Activated naive CD4-positive, alpha-beta T cell treated with anti-CD3 and anti-CD28 coated beads, Interleukin-2, amount 10 ng/mL, durations not matched to agents 7 days and 5 days (primary cell): ENCODE data around the gene NUTM2E.
A peak's percentile ranks its signal among the peaks of the same experiment; 100 is the strongest.
"Not testable (repeated sequence)": the region's sequence is repeated elsewhere in the genome, so short reads cannot be mapped to it uniquely, and the experiment has no call there.

Experiments
- CTCF ChIA-PET: fragments of 350-600 bp; sonication (Branson Sonifier 250); formaldehyde crosslinking; loops from one replicate; lab custom pipeline; 2021; ENCODE audit warnings: antibody characterized with exemption; lab: Charles Lee
- DNase-seq: peaks from one replicate; pipeline ENCODE4 v3.0.0-alpha.2; 2020
- H3K27ac Mint-ChIP-seq: one replicate; pipeline ENCODE4 v1.8.0; 2021; ENCODE audit warnings: mild to moderate bottlenecking, moderate library complexity, mixed read lengths
- H3K27me3 Mint-ChIP-seq: one replicate; pipeline ENCODE4 v1.8.0; 2021; ENCODE audit warnings: mild to moderate bottlenecking, mixed read lengths
- H3K36me3 Mint-ChIP-seq: one replicate; pipeline ENCODE4 v1.8.0; 2021; ENCODE audit warnings: mixed read lengths
- H3K4me1 Mint-ChIP-seq: one replicate; pipeline ENCODE4 v1.8.0; 2021; ENCODE audit warnings: mixed read lengths
- H3K4me3 Mint-ChIP-seq: one replicate; pipeline ENCODE4 v1.8.0; 2021; ENCODE audit warnings: mild to moderate bottlenecking, moderate library complexity, mixed read lengths
- H3K9me3 Mint-ChIP-seq: one replicate; pipeline ENCODE4 v1.8.0; 2021; ENCODE audit warnings: mixed read lengths

NUTM2E gene

GRCh38 chr10:79826496-79827215 lies at the start of gene NUTM2E:
NUTM2E (plus strand) TSS chr10:79826739; CDS start chr10:79841741, 15,002 bp downstream.
- Mint-ChIP-seq H3K4me1 (peaks cover 32% of the 10 kb centered on the region), H3K4me3 (peak within 1 kb of the TSS; percentile 96), H3K27ac (peak within 1 kb of the TSS; percentile 88)
- CTCF ChIA-PET, H3K9me3 Mint-ChIP-seq, H3K27me3 Mint-ChIP-seq, H3K36me3 Mint-ChIP-seq: not testable (repeated sequence)
- DNase-seq: peak; percentile 84

GRCh38 chr10:79777997-79778396 lies 48.5 kb upstream of the NUTM2E start:
- H3K4me3 Mint-ChIP-seq, H3K36me3 Mint-ChIP-seq, H3K27ac Mint-ChIP-seq, CTCF ChIA-PET, H3K27me3 Mint-ChIP-seq, H3K4me1 Mint-ChIP-seq, H3K9me3 Mint-ChIP-seq, DNase-seq: not testable (repeated sequence)

GRCh38 chr10:79779310-79779938 lies 47.1 kb upstream of the NUTM2E start:
- not testable (repeated sequence) for H3K4me3 Mint-ChIP-seq, H3K36me3 Mint-ChIP-seq, H3K27me3 Mint-ChIP-seq, H3K9me3 Mint-ChIP-seq, H3K4me1 Mint-ChIP-seq, H3K27ac Mint-ChIP-seq
- DNase-seq: peak; percentile 72
- CTCF ChIA-PET: interaction anchor here (1.0 kb wide), 1 partner anchor 250 kb away, joined by 4 read pairs; no protein-coding TSS in a partner anchor

GRCh38 chr10:79779992-79780391 lies 46.5 kb upstream of the NUTM2E start:
- H3K27ac Mint-ChIP-seq, H3K9me3 Mint-ChIP-seq, H3K4me1 Mint-ChIP-seq, DNase-seq, H3K36me3 Mint-ChIP-seq, CTCF ChIA-PET, H3K4me3 Mint-ChIP-seq, H3K27me3 Mint-ChIP-seq: not testable (repeated sequence)

- H3K9me3 Mint-ChIP-seq, H3K4me1 Mint-ChIP-seq, CTCF ChIA-PET, H3K4me3 Mint-ChIP-seq, DNase-seq, H3K36me3 Mint-ChIP-seq, H3K27me3 Mint-ChIP-seq, H3K27ac Mint-ChIP-seq: not testable (repeated sequence)
These were observed 45.0 kb upstream of the NUTM2E start for GRCh38 chr10:79781584-79781983.

GRCh38 chr10:79787455-79787952 lies 39.0 kb upstream of the NUTM2E start:
- CTCF ChIA-PET, H3K27ac Mint-ChIP-seq, H3K27me3 Mint-ChIP-seq, H3K4me1 Mint-ChIP-seq, DNase-seq, H3K36me3 Mint-ChIP-seq, H3K9me3 Mint-ChIP-seq, H3K4me3 Mint-ChIP-seq: not testable (repeated sequence)

GRCh38 chr10:79789351-79789750 lies 37.2 kb upstream of the NUTM2E start:
- H3K4me1 Mint-ChIP-seq, DNase-seq, H3K36me3 Mint-ChIP-seq, H3K27ac Mint-ChIP-seq, H3K27me3 Mint-ChIP-seq, H3K4me3 Mint-ChIP-seq, CTCF ChIA-PET, H3K9me3 Mint-ChIP-seq: not testable (repeated sequence)

- H3K36me3 Mint-ChIP-seq, H3K27ac Mint-ChIP-seq, H3K4me1 Mint-ChIP-seq, H3K9me3 Mint-ChIP-seq, H3K4me3 Mint-ChIP-seq, DNase-seq, CTCF ChIA-PET, H3K27me3 Mint-ChIP-seq: not testable (repeated sequence)
These were observed 34.5 kb upstream of the NUTM2E start for GRCh38 chr10:79791906-79792517.

GRCh38 chr10:79799337-79799736 lies 27.2 kb upstream of the NUTM2E start:
- H3K4me1 Mint-ChIP-seq, H3K27ac Mint-ChIP-seq, H3K36me3 Mint-ChIP-seq, H3K4me3 Mint-ChIP-seq, H3K27me3 Mint-ChIP-seq, CTCF ChIA-PET, H3K9me3 Mint-ChIP-seq, DNase-seq: not testable (repeated sequence)

- H3K36me3 Mint-ChIP-seq, DNase-seq, H3K27me3 Mint-ChIP-seq, H3K27ac Mint-ChIP-seq, CTCF ChIA-PET, H3K9me3 Mint-ChIP-seq, H3K4me3 Mint-ChIP-seq, H3K4me1 Mint-ChIP-seq: not testable (repeated sequence)
These were observed 20.7 kb upstream of the NUTM2E start for GRCh38 chr10:79805857-79806256.

- H3K27me3 Mint-ChIP-seq, H3K4me1 Mint-ChIP-seq, H3K4me3 Mint-ChIP-seq, DNase-seq, CTCF ChIA-PET, H3K27ac Mint-ChIP-seq, H3K36me3 Mint-ChIP-seq, H3K9me3 Mint-ChIP-seq: not testable (repeated sequence)
These were observed 14.6 kb upstream of the NUTM2E start for GRCh38 chr10:79811895-79812294.

- H3K27me3 Mint-ChIP-seq, H3K4me3 Mint-ChIP-seq, H3K4me1 Mint-ChIP-seq, H3K9me3 Mint-ChIP-seq, H3K36me3 Mint-ChIP-seq, CTCF ChIA-PET, DNase-seq, H3K27ac Mint-ChIP-seq: not testable (repeated sequence)
These were observed 10.2 kb upstream of the NUTM2E start for GRCh38 chr10:79816290-79816689.

GRCh38 chr10:79823387-79823786 lies 3.2 kb upstream of the NUTM2E start:
- H3K4me3 Mint-ChIP-seq, H3K27me3 Mint-ChIP-seq, H3K36me3 Mint-ChIP-seq, CTCF ChIA-PET, H3K9me3 Mint-ChIP-seq: not testable (repeated sequence)
- peak overlapping the region; percentile 87 for H3K27ac Mint-ChIP-seq
- H3K4me1 Mint-ChIP-seq: peaks cover 27% of the 10 kb centered on the region
- peak; percentile 64 for DNase-seq

GRCh38 chr10:79825587-79826011 lies 940 bp upstream of the NUTM2E start:
- peak overlapping the region; percentile 68 for H3K27ac Mint-ChIP-seq
- H3K4me3 Mint-ChIP-seq: peak overlapping the region; percentile 96
- H3K36me3 Mint-ChIP-seq, H3K27me3 Mint-ChIP-seq, H3K9me3 Mint-ChIP-seq, CTCF ChIA-PET: not testable (repeated sequence)
- DNase-seq: peak; percentile 23
- peaks cover 32% of the 10 kb centered on the region for H3K4me1 Mint-ChIP-seq

- peak overlapping the region; percentile 88 for H3K27ac Mint-ChIP-seq
- DNase-seq, H3K9me3 Mint-ChIP-seq, H3K27me3 Mint-ChIP-seq, CTCF ChIA-PET, H3K36me3 Mint-ChIP-seq: not testable (repeated sequence)
- peak overlapping the region; percentile 77 for H3K4me3 Mint-ChIP-seq
- peaks cover 32% of the 10 kb centered on the region for H3K4me1 Mint-ChIP-seq
These were observed 426 bp upstream of the NUTM2E start for GRCh38 chr10:79826131-79826495.
